ENCODE results near the gene CTXND1. TPM values are rescaled to one million over a fixed set of nuclear protein-coding genes. Genes with fewer than 3 reads are reported as not detected.

The CTXND1 gene
- polyA plus RNA-seq, 3 donors: not detected

DNA sequence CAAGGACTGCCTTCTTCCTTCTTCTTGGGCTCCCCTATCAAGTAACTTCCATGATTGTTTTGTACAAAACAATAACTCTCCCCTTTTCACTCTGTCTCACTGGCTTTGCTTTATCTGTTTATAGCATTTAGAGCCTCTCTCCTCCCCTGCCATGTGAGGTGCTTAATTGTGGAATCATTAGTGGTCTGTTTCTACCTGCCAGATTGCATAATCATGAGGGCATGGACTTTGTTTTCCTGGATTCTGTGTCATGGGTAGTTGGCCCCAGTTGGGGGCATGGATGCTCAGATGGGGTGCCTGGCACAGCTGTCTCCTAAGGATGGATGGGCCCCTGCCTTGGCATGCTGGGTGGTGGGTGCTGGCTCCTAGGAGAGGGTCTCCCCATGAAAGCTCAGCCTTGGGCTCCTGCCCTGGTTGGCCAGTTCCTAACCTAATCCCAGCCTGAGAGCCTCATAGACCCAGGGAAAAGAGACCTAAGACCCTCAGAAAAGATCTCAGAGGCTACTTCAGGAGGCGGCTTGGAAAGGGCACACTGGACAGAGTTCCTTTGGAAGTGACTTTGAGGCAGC is 8.0 kb upstream of the CTXND1 start:
- H3K27me3 ChIP-seq (ENCODE audit: control insufficient read depth in 2 of 2, insufficient read depth in 2 of 2, low read length in 2 of 2): peaks cover 8 to 18% of the 10 kb centered on the region in 2 donors
- Mint-ChIP-seq H3K36me3 (no peaks in the 10 kb centered on the region), H3K4me1 (no peaks in the 10 kb centered on the region), H3K27me3 (ENCODE audit: low read depth in 3 of 3) (peaks cover 22 to 46% (median 31%) of the 10 kb centered on the region in 3 donors), H3K27ac (no peak overlapping the region), H3K9me3 (peaks cover 0 to 5% (median 2%) of the 10 kb centered on the region in 7 donors), H3K4me3 (no peak overlapping the region)
- no peaks in the 10 kb centered on the region for H4K20me1 ChIP-seq (ENCODE audit: insufficient read depth, low read length)
- DNase-seq: no peak
- no peak overlapping the region for H3K27ac ChIP-seq (ENCODE audit: low read depth in 1 of 2, low read length in 2 of 2)
- intact Hi-C loops (cut with micrococcal nuclease): no loop called here
- H3K36me3 ChIP-seq (replicated peaks in 1 of 2; ENCODE audit: control insufficient read depth in 1 of 2, insufficient read depth in 2 of 2, low read length in 2 of 2): no peaks in the 10 kb centered on the region
- H3K9me3 ChIP-seq (replicated peaks in 1 of 2; ENCODE audit: control insufficient read depth in 1 of 2, insufficient read depth in 1 of 2, low read length in 2 of 2): no peaks in the 10 kb centered on the region
- no peaks in the 10 kb centered on the region for H3K4me1 ChIP-seq (ENCODE audit: control insufficient read depth in 1 of 2, insufficient read depth in 2 of 2, low read length in 2 of 2)
- H3K4me2 ChIP-seq (replicated peaks; ENCODE audit: extremely low read depth, low read length, poor library complexity, severe bottlenecking): no peak overlapping the region
- 89% methylated on average over 1 of the region's 1 CpG for WGBS (ENCODE audit: insufficient coverage)
- H3K79me2 ChIP-seq (ENCODE audit: insufficient read depth, low read length): no peaks in the 10 kb centered on the region
- H3K4me3 ChIP-seq (replicated peaks in 1 of 3; ENCODE audit: low read depth in 2 of 3, low read length in 3 of 3): no peak overlapping the region
- no peak overlapping the region for H2AFZ ChIP-seq (ENCODE audit: insufficient read depth, low read depth, low read length, poor library complexity, severe bottlenecking)
- TF ChIP-seq, protein P1, sequence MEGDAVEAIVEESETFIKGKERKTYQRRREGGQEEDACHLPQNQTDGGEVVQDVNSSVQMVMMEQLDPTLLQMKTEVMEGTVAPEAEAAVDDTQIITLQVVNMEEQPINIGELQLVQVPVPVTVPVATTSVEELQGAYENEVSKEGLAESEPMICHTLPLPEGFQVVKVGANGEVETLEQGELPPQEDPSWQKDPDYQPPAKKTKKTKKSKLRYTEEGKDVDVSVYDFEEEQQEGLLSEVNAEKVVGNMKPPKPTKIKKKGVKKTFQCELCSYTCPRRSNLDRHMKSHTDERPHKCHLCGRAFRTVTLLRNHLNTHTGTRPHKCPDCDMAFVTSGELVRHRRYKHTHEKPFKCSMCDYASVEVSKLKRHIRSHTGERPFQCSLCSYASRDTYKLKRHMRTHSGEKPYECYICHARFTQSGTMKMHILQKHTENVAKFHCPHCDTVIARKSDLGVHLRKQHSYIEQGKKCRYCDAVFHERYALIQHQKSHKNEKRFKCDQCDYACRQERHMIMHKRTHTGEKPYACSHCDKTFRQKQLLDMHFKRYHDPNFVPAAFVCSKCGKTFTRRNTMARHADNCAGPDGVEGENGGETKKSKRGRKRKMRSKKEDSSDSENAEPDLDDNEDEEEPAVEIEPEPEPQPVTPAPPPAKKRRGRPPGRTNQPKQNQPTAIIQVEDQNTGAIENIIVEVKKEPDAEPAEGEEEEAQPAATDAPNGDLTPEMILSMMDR (IDR thresholded peaks at IDR 0.05): no peak
- no peak overlapping the region for H3K9ac ChIP-seq (ENCODE audit: insufficient read depth, low read length, poor library complexity, severe bottlenecking)

DNA sequence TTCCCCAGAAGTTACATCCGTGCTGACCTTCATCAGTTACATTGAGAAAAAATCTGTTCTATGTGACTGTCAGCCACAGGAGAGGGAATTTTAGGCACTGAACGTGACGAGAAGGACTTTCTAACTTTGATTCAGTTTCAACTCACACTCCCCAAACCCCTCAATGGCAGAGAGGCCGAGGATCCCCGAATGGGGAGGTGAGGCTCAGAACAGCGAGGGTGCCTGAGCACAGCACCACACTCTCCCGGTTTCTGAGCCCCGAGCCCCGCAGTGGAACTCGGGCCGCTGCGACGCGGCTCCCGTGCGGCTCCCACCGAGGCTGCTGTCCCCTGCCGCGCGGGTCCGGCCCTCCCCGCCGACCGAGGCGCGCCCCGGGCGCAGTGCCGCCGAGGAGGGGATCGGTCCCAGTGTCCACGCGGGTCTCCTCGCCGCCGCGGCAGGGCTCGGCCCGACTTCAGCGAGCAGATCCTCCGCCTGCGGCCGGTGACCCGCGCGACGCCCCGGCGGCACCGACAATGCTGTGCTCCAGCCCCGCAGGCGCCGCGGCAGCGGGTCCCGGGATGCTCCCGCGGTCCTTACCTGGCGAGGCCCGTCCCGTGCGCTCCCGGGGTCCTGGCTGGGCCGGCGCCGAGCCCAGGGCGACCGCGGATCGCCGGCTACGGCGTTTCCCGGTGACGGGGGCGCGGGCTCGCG is 439 bp downstream of the CTXND1 start:
- peaks cover 6% of the 10 kb centered on the region for H3K4me1 Mint-ChIP-seq
- Histone ChIP-seq H3K4me2 (replicated peaks; ENCODE audit: extremely low read depth, low read length, poor library complexity, severe bottlenecking) (peak overlapping the region; percentile 15), H3K27ac (ENCODE audit: low read depth in 1 of 2, low read length in 2 of 2) (no peak overlapping the region), H3K79me2 (ENCODE audit: insufficient read depth, low read length) (no peaks in the 10 kb centered on the region), H3K9ac (ENCODE audit: insufficient read depth, low read length, poor library complexity, severe bottlenecking) (no peak overlapping the region), H3K36me3 (replicated peaks in 1 of 2; ENCODE audit: control insufficient read depth in 1 of 2, insufficient read depth in 2 of 2, low read length in 2 of 2) (no peaks in the 10 kb centered on the region), H3K27me3 (ENCODE audit: control insufficient read depth in 2 of 2, insufficient read depth in 2 of 2, low read length in 2 of 2) (peaks cover 71 to 74% of the 10 kb centered on the region in 2 donors), H3K4me3 (replicated peaks in 1 of 3; ENCODE audit: low read depth in 2 of 3, low read length in 3 of 3) (no peak overlapping the region), H3K4me1 (ENCODE audit: control insufficient read depth in 1 of 2, insufficient read depth in 2 of 2, low read length in 2 of 2) (peaks cover 0 to 8% of the 10 kb centered on the region in 2 donors), H4K20me1 (ENCODE audit: insufficient read depth, low read length) (no peaks in the 10 kb centered on the region), H2AFZ (ENCODE audit: insufficient read depth, low read depth, low read length, poor library complexity, severe bottlenecking) (no peak overlapping the region), H3K9me3 (replicated peaks in 1 of 2; ENCODE audit: control insufficient read depth in 1 of 2, insufficient read depth in 1 of 2, low read length in 2 of 2) (peaks cover 0 to 21% of the 10 kb centered on the region in 2 donors)
- peak overlapping the region in 1 of 2 donors; percentile 58 for H3K4me3 Mint-ChIP-seq
- peaks cover 0 to 2% of the 10 kb centered on the region in 2 donors for H3K36me3 Mint-ChIP-seq
- DNase-seq: no peak
- WGBS (ENCODE audit: insufficient coverage): under 1% methylated on average over 76 of the region's 79 CpGs
- intact Hi-C loops (cut with micrococcal nuclease): no loop called here
- peaks cover 0 to 9% (median 1%) of the 10 kb centered on the region in 7 donors for H3K9me3 Mint-ChIP-seq
- H3K27me3 Mint-ChIP-seq (ENCODE audit: low read depth in 3 of 3): peaks cover 68 to 79% (median 75%) of the 10 kb centered on the region in 3 donors
- no peak overlapping the region for H3K27ac Mint-ChIP-seq
- TF ChIP-seq, protein P1 (IDR thresholded peaks at IDR 0.05): no peak
